Suprapubic skin (tissue), 3 donors: ENCODE measurements around the gene PPRC1.

Experiments
- CTCF ChIP-seq, 2 donors: fragments of 200-600 bp in 1 of 2; fragments of 450-650 bp in 1 of 2; sonication (generic) in 1 of 2; IDR thresholded peaks; one replicate each; pipeline ENCODE4 v1.5.1; 2016 to 2019; ENCODE audit warnings: antibody characterized with exemption in 2 of 2, mild to moderate bottlenecking in 1 of 2, moderate library complexity in 1 of 2
- EP300 ChIP-seq: sonication (generic); formaldehyde crosslinking; IDR thresholded peaks from one replicate; pipeline ENCODE4 v1.6.1; 2017; ENCODE audit warnings: antibody characterized with exemption
- POLR2A ChIP-seq, 2 donors: fragments of 450-650 bp; IDR thresholded peaks; one replicate each; pipeline ENCODE4 v1.6.1; 2017; ENCODE audit warnings: antibody characterized with exemption in 2 of 2, mild to moderate bottlenecking in 2 of 2, moderate library complexity in 2 of 2

GRCh38 chr10:102085336-102085735 is 47.5 kb upstream of the PPRC1 start:
- TF ChIP-seq CTCF (IDR thresholded peaks at IDR 0.05) (no peak), POLR2A (IDR thresholded peaks at IDR 0.05) (no peak), EP300 (no peak)
